ENCODE measurements around the gene KIF26B.
A peak's percentile ranks its signal among the peaks of the same experiment; 100 is the strongest.

The KIF26B gene

GRCh38 chr1:245587435-245588115 lies 432.8 kb downstream of the KIF26B start:
- Histone ChIP-seq H3K27ac (no peak overlapping the region), H3K4me3 (no peak overlapping the region)

GRCh38 chr1:245588116-245588639 lies 433.4 kb downstream of the KIF26B start:
- Histone ChIP-seq H3K4me3 (no peak overlapping the region), H3K27ac (no peak overlapping the region)

GRCh38 chr1:245589316-245589715 lies 434.5 kb downstream of the KIF26B start:
- no peak overlapping the region for H3K4me3 ChIP-seq
- H3K27ac ChIP-seq = peak overlapping the region in 1 of 21 experiments; percentile 50

GRCh38 chr1:245589906-245590305 lies 435.1 kb downstream of the KIF26B start:
- H3K4me3 ChIP-seq = no peak overlapping the region
- H3K27ac ChIP-seq = peak overlapping the region in 1 of 21 experiments; percentile 50

- H3K4me3 ChIP-seq = no peak overlapping the region
- H3K27ac ChIP-seq = no peak overlapping the region
Observed at GRCh38 chr1:245590726-245591125, 435.9 kb downstream of the KIF26B start.

GRCh38 chr1:245591346-245592188 lies 436.8 kb downstream of the KIF26B start:
- no peak overlapping the region for H3K4me3 ChIP-seq
- H3K27ac ChIP-seq = no peak overlapping the region

GRCh38 chr1:245592189-245592460 lies 437.3 kb downstream of the KIF26B start:
- Histone ChIP-seq H3K4me3 (no peak overlapping the region), H3K27ac (no peak overlapping the region)

- peak overlapping the region in 7 of 21 experiments; percentile 5 to 47 (median 31) for H3K27ac ChIP-seq
- H3K4me3 ChIP-seq = no peak overlapping the region
Observed at GRCh38 chr1:245598524-245599305, 443.9 kb downstream of the KIF26B start.

GRCh38 chr1:245599371-245600174 lies 444.8 kb downstream of the KIF26B start:
- Histone ChIP-seq H3K4me3 (no peak overlapping the region), H3K27ac (peak overlapping the region in 3 of 21 experiments; percentile 9 to 29 (median 22))

GRCh38 chr1:245600658-245601057 lies 445.9 kb downstream of the KIF26B start:
- H3K27ac ChIP-seq = peak overlapping the region in 1 of 21 experiments; percentile 22
- H3K4me3 ChIP-seq = no peak overlapping the region

- Histone ChIP-seq H3K4me3 (no peak overlapping the region), H3K27ac (no peak overlapping the region)
Observed at GRCh38 chr1:245603311-245603865, 448.6 kb downstream of the KIF26B start.

- H3K4me3 ChIP-seq = no peak overlapping the region
Observed at GRCh38 chr1:245604979-245605378, 450.2 kb downstream of the KIF26B start.

GRCh38 chr1:245605480-245606156 lies 450.8 kb downstream of the KIF26B start:
- Histone ChIP-seq H3K27ac (peak overlapping the region in 2 of 21 experiments; percentile 6 to 7), H3K4me3 (no peak overlapping the region)

More at GRCh38 chr1:245604979-245605378, 450.2 kb downstream of the KIF26B start:
- H3K27ac ChIP-seq = peak overlapping the region in 2 of 21 experiments; percentile 6 to 7

- no peak overlapping the region for H3K27ac ChIP-seq
- H3K4me3 ChIP-seq = no peak overlapping the region
Observed at GRCh38 chr1:245606157-245606725, 451.5 kb downstream of the KIF26B start.

GRCh38 chr1:245608271-245608670 lies 453.5 kb downstream of the KIF26B start:
- H3K27ac ChIP-seq = no peak overlapping the region
- no peak overlapping the region for H3K4me3 ChIP-seq

- Histone ChIP-seq H3K27ac (no peak overlapping the region), H3K4me3 (no peak overlapping the region)
Observed at GRCh38 chr1:245609354-245610150, 454.8 kb downstream of the KIF26B start.

GRCh38 chr1:245611251-245611650 lies 456.5 kb downstream of the KIF26B start:
- Histone ChIP-seq H3K27ac (no peak overlapping the region), H3K4me3 (no peak overlapping the region)
